Hepatocyte (in vitro differentiated cells): ENCODE data around the gene AP4S1. TPM values are rescaled to one million over a fixed set of nuclear protein-coding genes. Genes with fewer than 3 reads are reported as not detected.

Source experiments
- DNase-seq: peaks from one replicate; pipeline ENCODE4 v3.0.0-alpha.2; 2016; ENCODE audit warnings: low spot score
- H2AFZ ChIP-seq: fragments of 200-600 bp; sonication (generic); 2 replicates; pipeline ENCODE4 v1.6.0; 2016; ENCODE audit warnings: antibody characterized with exemption, mild to moderate bottlenecking
- H3K27ac ChIP-seq: fragments of 200-600 bp; sonication (generic); 2 replicates; pipeline ENCODE4 v1.5.1; 2016; ENCODE audit warnings: mild to moderate bottlenecking
- H3K27me3 ChIP-seq: fragments of 200-600 bp; sonication (generic); 2 replicates; pipeline ENCODE4 v1.6.1; 2016
- H3K36me3 ChIP-seq: fragments of 200-600 bp; sonication (generic); replicated peaks from 2 replicates; pipeline ENCODE4 v1.5.1; 2016; ENCODE audit warnings: low read depth; ENCODE audit not compliant: insufficient read depth
- H3K4me1 ChIP-seq: fragments of 200-600 bp; sonication (generic); 2 replicates; pipeline ENCODE4 v1.5.1; 2016; ENCODE audit warnings: mild to moderate bottlenecking, moderate library complexity; ENCODE audit not compliant: insufficient read depth
- H3K4me2 ChIP-seq: fragments of 200-600 bp; sonication (generic); 2 replicates; pipeline ENCODE4 v1.6.0; 2016
- H3K4me3 ChIP-seq: fragments of 200-600 bp; sonication (generic); 2 replicates; pipeline ENCODE4 v1.5.1; 2016; ENCODE audit warnings: mild to moderate bottlenecking
- H3K79me2 ChIP-seq: fragments of 200-600 bp; sonication (generic); 2 replicates; pipeline ENCODE4 v1.6.0; 2017; ENCODE audit warnings: mild to moderate bottlenecking
- H3K9me2 ChIP-seq: fragments of 200-600 bp; sonication (generic); replicated peaks from 2 replicates; pipeline ENCODE4 v1.6.0; 2017; ENCODE audit warnings: mild to moderate bottlenecking; ENCODE audit not compliant: insufficient read depth
- H3K9me3 ChIP-seq: fragments of 200-600 bp; sonication (generic); 2 replicates; pipeline ENCODE4 v1.5.1; 2016; ENCODE audit warnings: low read depth, mild to moderate bottlenecking
- H4K20me1 ChIP-seq: fragments of 200-600 bp; sonication (generic); 2 replicates; pipeline ENCODE4 v1.6.0; 2016; ENCODE audit warnings: mild to moderate bottlenecking; ENCODE audit not compliant: insufficient read depth, poor library complexity, severe bottlenecking
- EZH2 ChIP-seq: fragments of 200-600 bp; sonication (generic); IDR thresholded peaks from 2 replicates; pipeline ENCODE4 v1.6.1; 2016; ENCODE audit warnings: antibody characterized with exemption, mild to moderate bottlenecking, borderline replicate concordance
- EZH2phosphoT487 ChIP-seq: fragments of 200-600 bp; sonication (generic); IDR thresholded peaks from one replicate; pipeline ENCODE4 v1.6.1; 2018; ENCODE audit warnings: antibody characterized with exemption, mild to moderate bottlenecking, low read depth, moderate library complexity; ENCODE audit not compliant: unreplicated experiment, severe bottlenecking
- WGBS: methylation state at CpG from one replicate; pipeline ENCODE4 v1.1.6; 2016; ENCODE audit warnings: low lambda C conversion rate; ENCODE audit errors: missing lambda C conversion rate; 5-methylcytosine and 5-hydroxymethylcytosine counted together
- polyA plus RNA-seq: library from polyadenylated mRNA; unstranded; fragments of >200 nt; fragmentation: Nextera tagmentation; extraction: Ambion mirVana; gene quantifications from 2 replicates; pipeline ENCODE4 v1.2.1, GENCODE V29; 2016
- total RNA-seq: library from RNA; depleted of rRNA; stranded (reverse); fragments of >200 nt; gene quantifications from 2 replicates; pipeline ENCODE4 v1.2.3, GENCODE V29; 2014
- TF ChIP-seq, protein P1 (sequence below): fragments of 200-600 bp; sonication (generic); IDR thresholded peaks from 2 replicates; pipeline ENCODE4 v1.5.1; 2016; ENCODE audit warnings: antibody characterized with exemption, mild to moderate bottlenecking; ENCODE audit not compliant: poor library complexity

Gene AP4S1
- total and polyA plus RNA-seq, 2 experiments from 2014 or later: 5.2 to 14.0 TPM

GRCh38 chr14:30998100-30998706 is 27.2 kb upstream of the AP4S1 start:
- Histone ChIP-seq H4K20me1 (peaks cover 66% of the 10 kb centered on the region), H3K36me3 (no peaks in the 10 kb centered on the region), H3K9me2 (no peaks in the 10 kb centered on the region), H3K9me3 (no peaks in the 10 kb centered on the region), H3K27ac (no peak overlapping the region), H3K79me2 (peaks cover 98% of the 10 kb centered on the region), H3K27me3 (no peaks in the 10 kb centered on the region), H3K4me2 (no peak overlapping the region), H2AFZ (no peak overlapping the region), H3K4me3 (no peak overlapping the region), H3K4me1 (peaks cover 3% of the 10 kb centered on the region)
- TF ChIP-seq EZH2phosphoT487: no peak
- TF ChIP-seq, protein P1, sequence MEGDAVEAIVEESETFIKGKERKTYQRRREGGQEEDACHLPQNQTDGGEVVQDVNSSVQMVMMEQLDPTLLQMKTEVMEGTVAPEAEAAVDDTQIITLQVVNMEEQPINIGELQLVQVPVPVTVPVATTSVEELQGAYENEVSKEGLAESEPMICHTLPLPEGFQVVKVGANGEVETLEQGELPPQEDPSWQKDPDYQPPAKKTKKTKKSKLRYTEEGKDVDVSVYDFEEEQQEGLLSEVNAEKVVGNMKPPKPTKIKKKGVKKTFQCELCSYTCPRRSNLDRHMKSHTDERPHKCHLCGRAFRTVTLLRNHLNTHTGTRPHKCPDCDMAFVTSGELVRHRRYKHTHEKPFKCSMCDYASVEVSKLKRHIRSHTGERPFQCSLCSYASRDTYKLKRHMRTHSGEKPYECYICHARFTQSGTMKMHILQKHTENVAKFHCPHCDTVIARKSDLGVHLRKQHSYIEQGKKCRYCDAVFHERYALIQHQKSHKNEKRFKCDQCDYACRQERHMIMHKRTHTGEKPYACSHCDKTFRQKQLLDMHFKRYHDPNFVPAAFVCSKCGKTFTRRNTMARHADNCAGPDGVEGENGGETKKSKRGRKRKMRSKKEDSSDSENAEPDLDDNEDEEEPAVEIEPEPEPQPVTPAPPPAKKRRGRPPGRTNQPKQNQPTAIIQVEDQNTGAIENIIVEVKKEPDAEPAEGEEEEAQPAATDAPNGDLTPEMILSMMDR: no peak
- TF ChIP-seq EZH2: no peak
- DNase-seq: no peak
- 100% methylated on average over 1 of the region's 1 CpG for WGBS

GRCh38 chr14:30999038-30999773 is 26.2 kb upstream of the AP4S1 start:
- over 99% methylated on average over 6 of the region's 6 CpGs for WGBS
- no peak overlapping the region for H3K27ac ChIP-seq
- H3K9me3 ChIP-seq: no peaks in the 10 kb centered on the region
- H4K20me1 ChIP-seq: peaks cover 67% of the 10 kb centered on the region
- no peak for TF ChIP-seq EZH2phosphoT487
- TF ChIP-seq, protein P1: no peak
- TF ChIP-seq EZH2: no peak
- H3K27me3 ChIP-seq: no peaks in the 10 kb centered on the region
- no peak overlapping the region for H3K4me2 ChIP-seq
- H3K9me2 ChIP-seq: no peaks in the 10 kb centered on the region
- H2AFZ ChIP-seq: no peak overlapping the region
- peaks cover 3% of the 10 kb centered on the region for H3K4me1 ChIP-seq
- no peak overlapping the region for H3K4me3 ChIP-seq
- DNase-seq: no peak
- peaks cover 98% of the 10 kb centered on the region for H3K79me2 ChIP-seq
- no peaks in the 10 kb centered on the region for H3K36me3 ChIP-seq

DNA sequence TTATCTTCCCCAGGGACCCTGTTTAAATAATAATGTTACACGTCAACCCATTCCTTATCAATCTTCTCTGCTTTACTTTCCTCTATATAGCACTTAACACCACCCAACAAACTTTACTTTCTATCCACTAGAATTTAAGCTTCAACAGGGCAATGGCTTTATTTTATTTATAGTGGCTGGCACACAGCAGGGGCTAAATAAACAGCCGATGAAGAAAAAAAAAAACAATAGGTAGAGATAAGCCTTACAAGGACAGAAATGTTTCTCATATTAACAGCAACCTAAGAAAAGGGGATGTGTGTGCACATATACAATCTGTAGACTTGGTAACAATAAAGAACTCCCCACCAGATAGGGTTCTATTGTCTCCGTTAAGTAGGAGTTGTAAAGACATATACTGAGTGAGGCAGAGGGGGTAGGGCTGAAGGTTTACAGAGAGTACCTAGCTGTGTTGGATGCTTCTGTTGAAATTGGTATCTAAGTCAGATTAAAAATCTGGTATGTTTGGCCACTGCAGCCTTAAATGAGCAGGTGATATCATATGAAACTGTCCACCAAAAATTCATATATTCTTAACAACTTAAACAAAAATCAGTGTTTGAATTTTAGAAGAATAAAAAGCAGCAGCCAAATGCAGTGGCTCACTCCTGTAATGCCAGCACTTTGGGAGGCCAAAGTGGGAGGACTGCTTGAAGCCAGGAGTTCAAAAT is 24.7 kb upstream of the AP4S1 start:
- Histone ChIP-seq H3K36me3 (no peaks in the 10 kb centered on the region), H3K9me2 (no peaks in the 10 kb centered on the region), H3K4me3 (no peak overlapping the region), H2AFZ (no peak overlapping the region), H3K27ac (no peak overlapping the region), H3K4me1 (peaks cover under 1% of the 10 kb centered on the region), H3K79me2 (peaks cover 98% of the 10 kb centered on the region), H3K27me3 (no peaks in the 10 kb centered on the region), H4K20me1 (peaks cover 62% of the 10 kb centered on the region), H3K9me3 (no peaks in the 10 kb centered on the region), H3K4me2 (no peak overlapping the region)
- TF ChIP-seq EZH2phosphoT487 (no peak), EZH2 (no peak)
- TF ChIP-seq, protein P1: no peak
- DNase-seq: no peak
- WGBS: 73% methylated on average over 3 of the region's 3 CpGs
